GM12878 (cell line): ENCODE measurements around the gene ACOT7.

Experiments
- BCLAF1 ChIP-seq: fragments of 450-650 bp; IDR thresholded peaks from 2 replicates; pipeline ENCODE4 v1.6.1; 2017; ENCODE audit warnings: antibody characterized with exemption, mild to moderate bottlenecking, moderate library complexity
- BHLHE40 ChIP-seq, 2 experiments: fragments of 450-650 bp in 1 of 2; IDR thresholded peaks; 2 replicates each; pipeline ENCODE4 v1.6.1; 2011 to 2017; ENCODE audit warnings: low read depth in 2 of 2, borderline replicate concordance in 1 of 2, improper control_type of control experiment in 1 of 2, low read length in 1 of 2, mild to moderate bottlenecking in 1 of 2
- CTCF ChIP-seq, 3 experiments: IDR thresholded peaks in 2 of 3; conservative IDR thresholded peaks in 1 of 3; 2 replicates each; pipeline ENCODE4 v1.5.1; 2011; ENCODE audit warnings: low read depth in 3 of 3, low read length in 3 of 3, mild to moderate bottlenecking in 3 of 3, control low read depth in 2 of 3, moderate library complexity in 2 of 3, inconsistent platforms in 1 of 3, mixed read lengths in 1 of 3; ENCODE audit not compliant: control insufficient read depth in 2 of 3, insufficient read depth in 1 of 3; ENCODE audit errors: extremely low read depth in 1 of 3
- EGR1 ChIP-seq, 2 experiments: IDR thresholded peaks; 1 replicate in 1 of 2; 2 replicates in 1 of 2; pipeline ENCODE4 v1.6.1; 2011 to 2012; ENCODE audit warnings: low read depth in 2 of 2, low read length in 2 of 2, borderline replicate concordance in 1 of 2, mild to moderate bottlenecking in 1 of 2, moderate library complexity in 1 of 2
- EZH2 ChIP-seq: IDR thresholded peaks from 2 replicates; pipeline ENCODE4 v1.6.1; 2012; ENCODE audit warnings: low read depth, mild to moderate bottlenecking, control low read depth, inconsistent platforms, low read length, borderline replicate concordance; ENCODE audit not compliant: control insufficient read depth
- GABPA ChIP-seq: IDR thresholded peaks from 2 replicates; pipeline ENCODE4 v1.6.1; 2014; ENCODE audit warnings: antibody characterized with exemption, low read depth, mild to moderate bottlenecking, inconsistent platforms
- NKRF ChIP-seq: fragments of 450-650 bp; conservative IDR thresholded peaks from 2 replicates; pipeline ENCODE4 v1.6.1; 2017; ENCODE audit warnings: mild to moderate bottlenecking, moderate library complexity
- TBL1XR1 ChIP-seq: IDR thresholded peaks from 2 replicates; pipeline ENCODE4 v1.6.1; 2012; ENCODE audit warnings: low read depth, low read length, improper control_type of control experiment
- TCF3 ChIP-seq: IDR thresholded peaks from 2 replicates; pipeline ENCODE4 v1.6.1; 2012; ENCODE audit warnings: low read depth, mild to moderate bottlenecking, low read length, borderline replicate concordance; ENCODE audit not compliant: insufficient read depth
- ZNF384 ChIP-seq: IDR thresholded peaks from 2 replicates; pipeline ENCODE4 v1.6.1; 2012; ENCODE audit warnings: low read depth, mild to moderate bottlenecking, low read length, improper control_type of control experiment, borderline replicate concordance

- TF ChIP-seq EGR1 (IDR thresholded peaks at IDR 0.05; ENCODE audit: borderline replicate concordance in 1 of 2, low read depth in 2 of 2, low read length in 2 of 2) (no peak), CTCF (IDR thresholded peaks at IDR 0.05 in 2 of 3, conservative IDR thresholded peaks at IDR 0.05 in 1 of 3; ENCODE audit: control insufficient read depth in 2 of 3, extremely low read depth in 1 of 3, insufficient read depth in 1 of 3, low read depth in 3 of 3, low read length in 3 of 3) (no peak), TCF3 (no peak), GABPA (no peak), BCLAF1 (no peak), TBL1XR1 (no peak), NKRF (no peak), BHLHE40 (IDR thresholded peaks at IDR 0.05; ENCODE audit: borderline replicate concordance in 1 of 2, low read depth in 2 of 2, low read length in 1 of 2) (no peak), EZH2 (no peak), ZNF384 (no peak)
Measured at GRCh38 chr1:6263716-6264115, 129.9 kb downstream of the ACOT7 start.
